ENCODE measurements around the gene SLFNL1.
A peak's percentile ranks its signal among the peaks of the same experiment; 100 is the strongest.

The SLFNL1 gene

GRCh38 chr1:41030872-41031616 is 9.5 kb upstream of the SLFNL1 start:
- H3K4me3 ChIP-seq (ENCODE audit: low read depth, low read length), result no peak overlapping the region
- no peak for TF ChIP-seq CTCF (IDR thresholded peaks at IDR 0.05; ENCODE audit: low read depth, low read length, missing control alignments)
- no peak for DNase-seq (ENCODE audit: low read depth)

GRCh38 chr1:41028034-41028642 is 6.6 kb upstream of the SLFNL1 start:
- no peak for DNase-seq (ENCODE audit: low read depth)
- no peak for TF ChIP-seq CTCF (IDR thresholded peaks at IDR 0.05; ENCODE audit: low read depth, low read length, missing control alignments)
- H3K4me3 ChIP-seq (ENCODE audit: low read depth, low read length), result no peak overlapping the region

- peak; percentile 15 for DNase-seq (ENCODE audit: low read depth)
- no peak for TF ChIP-seq CTCF (IDR thresholded peaks at IDR 0.05; ENCODE audit: low read depth, low read length, missing control alignments)
These were observed 4.7 kb upstream of the SLFNL1 start for GRCh38 chr1:41025979-41026819.

GRCh38 chr1:41024953-41025352 is 3.4 kb upstream of the SLFNL1 start:
- DNase-seq (ENCODE audit: low read depth), result no peak
- H3K4me3 ChIP-seq (ENCODE audit: low read depth, low read length), result no peak overlapping the region
- no peak for TF ChIP-seq CTCF (IDR thresholded peaks at IDR 0.05; ENCODE audit: low read depth, low read length, missing control alignments)

More at GRCh38 chr1:41025979-41026819, 4.7 kb upstream of the SLFNL1 start:
- H3K4me3 ChIP-seq (ENCODE audit: low read depth, low read length), result no peak overlapping the region

- H3K4me3 ChIP-seq (ENCODE audit: low read depth, low read length), result no peak overlapping the region
- DNase-seq (ENCODE audit: low read depth), result no peak
- TF ChIP-seq CTCF (IDR thresholded peaks at IDR 0.05; ENCODE audit: low read depth, low read length, missing control alignments), result peak; percentile 1
These were observed 1.9 kb upstream of the SLFNL1 start for GRCh38 chr1:41023279-41023990.

GRCh38 chr1:41022424-41022823 is 899 bp upstream of the SLFNL1 start:
- H3K4me3 ChIP-seq (ENCODE audit: low read depth, low read length), result no peak overlapping the region
- no peak for TF ChIP-seq CTCF (IDR thresholded peaks at IDR 0.05; ENCODE audit: low read depth, low read length, missing control alignments)
- no peak for DNase-seq (ENCODE audit: low read depth)

Measured in GM12864 (cell line).